A549 (cell line): Measurements from ENCODE around the gene DENND2D. TPM values are rescaled to one million over a fixed set of nuclear protein-coding genes. Genes with fewer than 3 reads are reported as not detected.

ENCODE experiments used
- ATAC-seq, 2 experiments: fragments of 200-7000 bp in 1 of 2; fragments of >200 bp in 1 of 2; cut with Nextera tagmentation in 1 of 2; cut with Tn5 transposase in 1 of 2; 3 replicates each; pipeline versions ENCODE4 v1.8.0 to v1.9.1; 2018 to 2020; ENCODE audit warnings: mild to moderate bottlenecking in 1 of 2, moderate library complexity in 1 of 2
- CTCF ChIA-PET: fragments of 300-600 bp; sonication (Branson Sonifier 250); formaldehyde crosslinking; extraction: SDS; loops from one replicate; lab custom pipeline; 2021; ENCODE audit warnings: antibody characterized with exemption, inconsistent platforms; lab: Yijun Ruan, JAX
- POLR2A ChIA-PET: fragments of 350-600 bp; formaldehyde crosslinking; extraction: SDS; loops from one replicate; lab custom pipeline; 2021; ENCODE audit warnings: antibody characterized with exemption, inconsistent platforms; lab: Yijun Ruan, JAX
- DNase-seq, 2 experiments: peaks; one replicate each; pipeline versions ENCODE4 v3.0.0 to v3.0.0-alpha.2; 2011 to 2016; ENCODE audit warnings: low read depth in 1 of 2, low spot score in 1 of 2
- FAIRE-seq: peaks from 2 replicates; lab custom pipeline; 2011; peaks lifted over from hg19 to GRCh38; lab: Jason Lieb, UNC
- H3K27ac ChIP-seq, 2 experiments: fragments of >200 bp; sonication (Bioruptor Twin); formaldehyde crosslinking; 3 replicates each; pipeline ENCODE4 v1.5.1; 2016 to 2017
- H3K4me1 ChIP-seq: fragments of >200 bp; sonication (Bioruptor Twin); formaldehyde crosslinking; 3 replicates; pipeline ENCODE4 v1.6.1; 2016
- H3K4me2 ChIP-seq: fragments of >200 bp; sonication (Bioruptor Twin); formaldehyde crosslinking; 3 replicates; pipeline ENCODE4 v1.6.1; 2016
- H3K4me3 ChIP-seq: fragments of >200 bp; sonication (Bioruptor Twin); formaldehyde crosslinking; 3 replicates; pipeline ENCODE4 v1.5.1; 2016
- H3K9me3 ChIP-seq: fragments of >200 bp; sonication (Bioruptor Twin); formaldehyde crosslinking; 3 replicates; pipeline ENCODE4 v1.6.1; 2016
- EHF ChIP-seq: fragments of 250-450 bp; sonication (Bioruptor Pico); IDR thresholded peaks from 2 replicates; pipeline ENCODE4 v1.5.0; 2020; ENCODE audit warnings: mild to moderate bottlenecking
- ELK1 ChIP-seq: fragments of 150-350 bp; IDR thresholded peaks from 2 replicates; pipeline ENCODE4 v1.6.1; 2014; ENCODE audit warnings: low read depth, mild to moderate bottlenecking, low read length
- FOSL2 ChIP-seq, 2 experiments: fragments of 450-650 bp in 1 of 2; fragments of >200 bp in 1 of 2; sonication (Bioruptor Twin) in 1 of 2; formaldehyde crosslinking; IDR thresholded peaks; 2 replicates each; pipeline versions ENCODE4 v1.5.0 to v1.6.1; 2016 to 2020; ENCODE audit warnings: mild to moderate bottlenecking in 1 of 2, moderate library complexity in 1 of 2
- HDAC2 ChIP-seq: fragments of 200-600 bp; sonication (generic); IDR thresholded peaks from 2 replicates; pipeline ENCODE4 v1.6.1; 2016
- HMGXB4 ChIP-seq: fragments of 250-450 bp; sonication (Bioruptor Pico); IDR thresholded peaks from 2 replicates; pipeline ENCODE4 v1.5.0; 2021; ENCODE audit warnings: mild to moderate bottlenecking, moderate library complexity, borderline replicate concordance
- JUN ChIP-seq, 2 experiments: fragments of >200 bp; sonication (Bioruptor Twin); formaldehyde crosslinking; IDR thresholded peaks; 2 replicates in 1 of 2; 3 replicates in 1 of 2; pipeline ENCODE4 v1.6.1; 2016 to 2017
- KDM5A ChIP-seq: fragments of 200-600 bp; sonication (generic); IDR thresholded peaks from 2 replicates; pipeline ENCODE4 v1.6.1; 2016; ENCODE audit warnings: antibody characterized with exemption, mild to moderate bottlenecking
- MAFK ChIP-seq: fragments of 450-650 bp; IDR thresholded peaks from 2 replicates; pipeline ENCODE4 v1.6.1; 2014; ENCODE audit not compliant: partially characterized antibody
- NFE2L2 ChIP-seq: fragments of 150-350 bp; conservative IDR thresholded peaks from 2 replicates; pipeline ENCODE4 v1.6.1; 2014; ENCODE audit warnings: low read length
- NPAS2 ChIP-seq: fragments of 250-450 bp; sonication (Bioruptor Pico); IDR thresholded peaks from 2 replicates; pipeline ENCODE4 v1.8.0; 2022; ENCODE audit warnings: mild to moderate bottlenecking, moderate library complexity, borderline replicate concordance
- POLR2A ChIP-seq: IDR thresholded peaks from 2 replicates; pipeline ENCODE4 v1.6.1; 2012; ENCODE audit warnings: mild to moderate bottlenecking, low read length
- POLR2AphosphoS2 ChIP-seq: conservative IDR thresholded peaks from 2 replicates; pipeline ENCODE4 v1.6.1; 2012; ENCODE audit warnings: low read length, improper control_type of control experiment, inconsistent platforms
- REST ChIP-seq: fragments of 200-600 bp; sonication (generic); IDR thresholded peaks from 2 replicates; pipeline ENCODE4 v1.6.1; 2016; ENCODE audit warnings: antibody characterized with exemption, mild to moderate bottlenecking, moderate library complexity
- RNF2 ChIP-seq: fragments of 200-600 bp; sonication (generic); IDR thresholded peaks from 2 replicates; pipeline ENCODE4 v1.6.1; 2016; ENCODE audit warnings: low read depth, mild to moderate bottlenecking, antibody characterized with exemption, moderate library complexity, borderline replicate concordance
- USF2 ChIP-seq: fragments of 450-650 bp; IDR thresholded peaks from 2 replicates; pipeline ENCODE4 v1.6.1; 2014; ENCODE audit warnings: antibody characterized with exemption
- ZNF302 ChIP-seq: fragments of 250-450 bp; sonication (Bioruptor Pico); IDR thresholded peaks from 2 replicates; pipeline ENCODE4 v1.9.0; 2021; ENCODE audit warnings: inconsistent platforms, mild to moderate bottlenecking, moderate library complexity
- WGBS: methylation state at CpG from one replicate; pipeline ENCODE4 v1.1.6; 2017; ENCODE audit errors: missing lambda C conversion rate; 5-methylcytosine and 5-hydroxymethylcytosine counted together
- polyA plus RNA-seq, 4 experiments: library from polyadenylated mRNA; depleted of rRNA in 3 of 4; stranded (reverse); fragments of >200 nt; fragmentation: RNase III in 1 of 4; extraction: RNeasy Plus Mini Kit Qiagen cat#74134 plus additional on column Dnase treatment in 1 of 4; gene quantifications; 2 replicates in 3 of 4; 3 replicates in 1 of 4; pipeline ENCODE4 v1.2.3, GENCODE V29; 2011 to 2017

DENND2D gene
- polyA plus RNA-seq, 2 of the 4 experiments (the other 2 are of a cell fraction): 1.7 to 3.4 TPM

GRCh38 chr1:111227851-111228747, 27.7 kb upstream of the DENND2D start:
- POLR2A ChIA-PET: no interaction called here
- CTCF ChIA-PET: interaction anchor here (13.8 kb wide), 1 partner anchor 170 kb away, joined by 174 read pairs; no protein-coding TSS in a partner anchor
- 44% methylated on average over 6 of the region's 6 CpGs for WGBS
- peak; percentile 28 to 47 for DNase-seq
- H3K27ac ChIP-seq: peak overlapping the region; percentile 58 to 69; a peak in 5 of 6 replicates
- no peaks in the 10 kb centered on the region for H3K9me3 ChIP-seq
- H3K4me2 ChIP-seq: peak overlapping the region; percentile 62
- TF ChIP-seq JUN (IDR thresholded peaks at IDR 0.05) (no peak), FOSL2 (IDR thresholded peaks at IDR 0.05) (no peak), FOSL2 (CRISPR knock-in tag; IDR thresholded peaks at IDR 0.05) (peak; percentile 21; the same call in 1 of the 2 replicates), MAFK (no peak), HDAC2 (no peak)
- TF ChIP-seq, all 56 proteins: peak for 1
- Histone ChIP-seq H3K4me1 (peaks cover 19% of the 10 kb centered on the region), H3K4me3 (no peak overlapping the region)
- ATAC-seq: peak; percentile 83 to 90
- no peak for FAIRE-seq

- H3K27ac ChIP-seq: peak within 1 kb of the TSS; percentile 58 to 69; a peak in 5 of 6 replicates
- WGBS: 69% methylated on average over 3 of the region's 3 CpGs
- POLR2A ChIA-PET: no interaction called here
- peak within 1 kb of the TSS; percentile 62 for H3K4me2 ChIP-seq
- no peak for TF ChIP-seq HDAC2
- no peak for TF ChIP-seq NPAS2 (CRISPR knock-in tag)
- TF ChIP-seq POLR2AphosphoS2: no peak
- no peak for TF ChIP-seq REST
- no peak for TF ChIP-seq USF2
- no peak for TF ChIP-seq MAFK
- no peak for TF ChIP-seq ELK1
- TF ChIP-seq POLR2A: no peak
- no peak for TF ChIP-seq HMGXB4 (CRISPR knock-in tag)
- no peak for TF ChIP-seq RNF2
- TF ChIP-seq EHF (CRISPR knock-in tag): no peak
- no peak for TF ChIP-seq NFE2L2
- no peak for TF ChIP-seq KDM5A
- no peak for TF ChIP-seq ZNF302 (CRISPR knock-in tag)
- no peak within 1 kb of the TSS for H3K4me3 ChIP-seq
- CTCF ChIA-PET: interaction anchor here (13.8 kb wide), 1 partner anchor 170 kb away, joined by 174 read pairs; no protein-coding TSS in a partner anchor
- H3K9me3 ChIP-seq: no peaks in the 10 kb centered on the region
- DNase-seq: no peak
- peaks cover 19% of the 10 kb centered on the region for H3K4me1 ChIP-seq
- FAIRE-seq: no peak
- ATAC-seq: no peak
Measured at GRCh38 chr1:111227434-111227833, 27.0 kb upstream of the DENND2D start, which contains the start of gene CHI3L2. CHI3L2 (plus strand) TSS chr1:111227713; CDS start chr1:111227730, 17 bp downstream.
